WTC11 (cell line): ENCODE measurements around the gene TESK2. TPM values are rescaled to one million over a fixed set of nuclear protein-coding genes. Genes with fewer than 3 reads are reported as not detected.
A peak's percentile ranks its signal among the peaks of the same experiment; 100 is the strongest.

Experiments used
- ATAC-seq: fragments of 200-7000 bp; cut with Tn5 transposase; 2 replicates; pipeline ENCODE4 v1.10.0; 2021; ENCODE audit warnings: mild to moderate bottlenecking, moderate library complexity
- CTCF ChIA-PET: fragments of 300-600 bp; sonication (Branson Sonifier 250); formaldehyde crosslinking; loops from one replicate; lab custom pipeline; 2021; ENCODE audit warnings: antibody characterized with exemption; lab: Charles Lee
- POLR2A ChIA-PET: fragments of 350-600 bp; sonication (Branson Sonifier 250); formaldehyde crosslinking; loops from one replicate; lab custom pipeline; 2021; ENCODE audit warnings: antibody characterized with exemption; lab: Charles Lee
- DNase-seq: peaks from one replicate; pipeline ENCODE4 v3.0.0; 2021; ENCODE audit warnings: low spot score
- H3K27ac Mint-ChIP-seq: 2 replicates; pipeline ENCODE4 v1.8.0; 2021; ENCODE audit warnings: mixed read lengths
- H3K27me3 Mint-ChIP-seq: 2 replicates; pipeline ENCODE4 v1.8.0; 2021; ENCODE audit warnings: low read depth, mild to moderate bottlenecking, moderate library complexity, mixed read lengths
- H3K36me3 Mint-ChIP-seq: 2 replicates; pipeline ENCODE4 v1.8.0; 2021; ENCODE audit warnings: mixed read lengths
- H3K4me1 Mint-ChIP-seq: 2 replicates; pipeline ENCODE4 v1.8.0; 2022; ENCODE audit warnings: mixed read lengths
- H3K4me3 Mint-ChIP-seq: 2 replicates; pipeline ENCODE4 v1.8.0; 2021; ENCODE audit warnings: mild to moderate bottlenecking, moderate library complexity, mixed read lengths
- H3K9me3 Mint-ChIP-seq: 2 replicates; pipeline ENCODE4 v1.8.0; 2021; ENCODE audit warnings: mixed read lengths
- ARID4B ChIP-seq: sonication (generic); formaldehyde crosslinking; IDR thresholded peaks from 2 replicates; pipeline ENCODE4 v1.8.0; 2023; ENCODE audit warnings: missing genetic modification reagents, mild to moderate bottlenecking, borderline replicate concordance
- CBFB ChIP-seq: sonication (generic); formaldehyde crosslinking; IDR thresholded peaks from 2 replicates; pipeline ENCODE4 v1.8.1; 2022; ENCODE audit warnings: mild to moderate bottlenecking, low read depth, missing genetic modification reagents
- E2F5 ChIP-seq: sonication (generic); formaldehyde crosslinking; IDR thresholded peaks from 2 replicates; pipeline ENCODE4 v1.8.1; 2022; ENCODE audit warnings: mild to moderate bottlenecking, moderate library complexity, missing genetic modification reagents
- FOXJ3 ChIP-seq: sonication (generic); formaldehyde crosslinking; IDR thresholded peaks from 2 replicates; pipeline ENCODE4 v1.9.0; 2021; ENCODE audit warnings: missing genetic modification reagents, mild to moderate bottlenecking, borderline replicate concordance
- FOXP1 ChIP-seq: sonication (generic); formaldehyde crosslinking; IDR thresholded peaks from 2 replicates; pipeline ENCODE4 v1.8.0; 2022; ENCODE audit warnings: missing genetic modification reagents, mild to moderate bottlenecking, moderate library complexity, borderline replicate concordance
- IRF2 ChIP-seq: sonication (generic); formaldehyde crosslinking; IDR thresholded peaks from 2 replicates; pipeline ENCODE4 v1.8.0; 2022; ENCODE audit warnings: low read depth, missing genetic modification reagents, borderline replicate concordance
- KAT7 ChIP-seq: sonication (generic); formaldehyde crosslinking; IDR thresholded peaks from 2 replicates; pipeline ENCODE4 v1.8.1; 2023; ENCODE audit warnings: missing genetic modification reagents, mild to moderate bottlenecking, borderline replicate concordance
- NFE2L1 ChIP-seq: sonication (generic); formaldehyde crosslinking; IDR thresholded peaks from 2 replicates; pipeline ENCODE4 v1.8.1; 2023; ENCODE audit warnings: missing genetic modification reagents
- NFYB ChIP-seq: sonication (generic); formaldehyde crosslinking; conservative IDR thresholded peaks from 2 replicates; pipeline ENCODE4 v1.8.0; 2022; ENCODE audit warnings: low read depth, missing genetic modification reagents
- SOX15 ChIP-seq: fragments of 250-450 bp; sonication (Bioruptor Pico); IDR thresholded peaks from 2 replicates; pipeline ENCODE4 v1.9.0; 2021; ENCODE audit warnings: mild to moderate bottlenecking
- TP53 ChIP-seq: sonication (generic); formaldehyde crosslinking; IDR thresholded peaks from 2 replicates; pipeline ENCODE4 v1.8.1; 2023; ENCODE audit warnings: mild to moderate bottlenecking, missing genetic modification reagents
- ZNF121 ChIP-seq: sonication (generic); formaldehyde crosslinking; IDR thresholded peaks from 2 replicates; pipeline ENCODE4 v1.8.0; 2023; ENCODE audit warnings: missing genetic modification reagents
- ZNF138 ChIP-seq: sonication (generic); formaldehyde crosslinking; conservative IDR thresholded peaks from 2 replicates; pipeline ENCODE4 v1.8.1; 2022; ENCODE audit warnings: mild to moderate bottlenecking, moderate library complexity, missing genetic modification reagents
- ZNF317 ChIP-seq: sonication (generic); formaldehyde crosslinking; IDR thresholded peaks from 2 replicates; pipeline ENCODE4 v1.8.1; 2023; ENCODE audit warnings: low read depth, mild to moderate bottlenecking, moderate library complexity, missing genetic modification reagents, borderline replicate concordance
- ZNF416 ChIP-seq: fragments of 250-450 bp; sonication (Bioruptor Pico); IDR thresholded peaks from 2 replicates; pipeline ENCODE4 v1.9.0; 2021; ENCODE audit warnings: mild to moderate bottlenecking, inconsistent platforms
- total RNA-seq: library from RNA; stranded (reverse); gene quantifications from 3 replicates; pipeline ENCODE4 v1.2.3, GENCODE V29; 2021
- TF ChIP-seq, protein P1 (sequence below): sonication (generic); formaldehyde crosslinking; IDR thresholded peaks from 2 replicates; pipeline ENCODE4 v1.8.0; 2022; ENCODE audit warnings: mild to moderate bottlenecking, missing genetic modification reagents

The TESK2 gene
- total RNA-seq, 1 experiment from 2014 or later: 13.3 TPM

- Mint-ChIP-seq H3K27me3 (no peaks in the 10 kb centered on the region), H3K27ac (no peak overlapping the region), H3K4me1 (no peaks in the 10 kb centered on the region), H3K36me3 (no peaks in the 10 kb centered on the region), H3K9me3 (no peaks in the 10 kb centered on the region), H3K4me3 (no peak overlapping the region)
- POLR2A ChIA-PET: no interaction called here
- ATAC-seq (no peak), DNase-seq (no peak)
- CTCF ChIA-PET: no interaction called here
- no peak for TF ChIP-seq KAT7 (CRISPR knock-in tag)
- TF ChIP-seq, protein P1, sequence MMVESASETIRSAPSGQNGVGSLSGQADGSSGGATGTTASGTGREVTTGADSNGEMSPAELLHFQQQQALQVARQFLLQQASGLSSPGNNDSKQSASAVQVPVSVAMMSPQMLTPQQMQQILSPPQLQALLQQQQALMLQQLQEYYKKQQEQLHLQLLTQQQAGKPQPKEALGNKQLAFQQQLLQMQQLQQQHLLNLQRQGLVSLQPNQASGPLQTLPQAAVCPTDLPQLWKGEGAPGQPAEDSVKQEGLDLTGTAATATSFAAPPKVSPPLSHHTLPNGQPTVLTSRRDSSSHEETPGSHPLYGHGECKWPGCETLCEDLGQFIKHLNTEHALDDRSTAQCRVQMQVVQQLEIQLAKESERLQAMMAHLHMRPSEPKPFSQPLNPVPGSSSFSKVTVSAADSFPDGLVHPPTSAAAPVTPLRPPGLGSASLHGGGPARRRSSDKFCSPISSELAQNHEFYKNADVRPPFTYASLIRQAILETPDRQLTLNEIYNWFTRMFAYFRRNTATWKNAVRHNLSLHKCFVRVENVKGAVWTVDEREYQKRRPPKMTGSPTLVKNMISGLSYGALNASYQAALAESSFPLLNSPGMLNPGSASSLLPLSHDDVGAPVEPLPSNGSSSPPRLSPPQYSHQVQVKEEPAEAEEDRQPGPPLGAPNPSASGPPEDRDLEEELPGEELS (CRISPR knock-in tag): no peak
- TF ChIP-seq NFYB (CRISPR knock-in tag): no peak
- no peak for TF ChIP-seq FOXP1
Measured at GRCh38 chr1:45370575-45370974, 120.4 kb downstream of the TESK2 start.

GRCh38 chr1:45365051-45365450 lies 125.9 kb downstream of the TESK2 start:
- DNase-seq (no peak), ATAC-seq (peak; percentile 43)
- CTCF ChIA-PET: interaction anchor here (0.7 to 1.2 kb wide), 5 partner anchors 16 to 203 kb away, joined by 3 to 5 read pairs (median 3); partner anchors contain the start of gene TESK2
- no peak overlapping the region for H3K4me3 Mint-ChIP-seq
- peaks cover 18% of the 10 kb centered on the region for H3K4me1 Mint-ChIP-seq
- POLR2A ChIA-PET: interaction anchor here (1.0 kb wide), 1 partner anchor 37 kb away, joined by 3 read pairs; no protein-coding TSS in a partner anchor
- H3K36me3 Mint-ChIP-seq: no peaks in the 10 kb centered on the region
- no peaks in the 10 kb centered on the region for H3K27me3 Mint-ChIP-seq
- H3K27ac Mint-ChIP-seq: no peak overlapping the region
- H3K9me3 Mint-ChIP-seq: no peaks in the 10 kb centered on the region
- no peak for TF ChIP-seq SOX15 (CRISPR knock-in tag)
- no peak for TF ChIP-seq IRF2 (CRISPR knock-in tag)
- TF ChIP-seq ZNF138 (CRISPR knock-in tag): no peak
- no peak for TF ChIP-seq CBFB (CRISPR knock-in tag)

GRCh38 chr1:45364294-45364693 lies 126.7 kb downstream of the TESK2 start:
- CTCF ChIA-PET: interaction anchor here (1.0 to 1.2 kb wide), 2 partner anchors 127 to 129 kb away, joined by 3 to 5 read pairs; partner anchors contain the start of gene TESK2
- POLR2A ChIA-PET: no interaction called here
- peak overlapping the region; percentile 17; the same call in 1 of the 2 replicates for H3K27ac Mint-ChIP-seq
- no peak overlapping the region for H3K4me3 Mint-ChIP-seq
- H3K4me1 Mint-ChIP-seq: peaks cover 22% of the 10 kb centered on the region
- TF ChIP-seq ZNF416 (no peak), ZNF121 (CRISPR knock-in tag) (no peak), TP53 (CRISPR knock-in tag) (no peak), FOXJ3 (no peak), CBFB (CRISPR knock-in tag) (no peak), E2F5 (CRISPR knock-in tag) (no peak), ARID4B (CRISPR knock-in tag) (no peak), NFE2L1 (CRISPR knock-in tag) (no peak), ZNF317 (CRISPR knock-in tag) (no peak)
- H3K36me3 Mint-ChIP-seq: no peaks in the 10 kb centered on the region
- no peak for DNase-seq
- H3K9me3 Mint-ChIP-seq: no peaks in the 10 kb centered on the region
- no peaks in the 10 kb centered on the region for H3K27me3 Mint-ChIP-seq
- no peak for ATAC-seq
